OCI-LY7 (cell line): ENCODE measurements around the gene LRRC8D. TPM values are rescaled to one million over a fixed set of nuclear protein-coding genes. Genes with fewer than 3 reads are reported as not detected.

Experiments
- BruUV-seq: library from RNA; stranded (reverse); fragments of 400-500 nt; replicated peaks from 2 replicates; lab custom pipeline; 2021; lab: Mats Ljungman, UMichigan
- CTCF ChIA-PET: fragments of 300-600 bp; sonication (Branson Sonifier 250); formaldehyde crosslinking; loops from one replicate; lab custom pipeline; 2022; ENCODE audit warnings: antibody characterized with exemption; ENCODE audit not compliant: unreplicated experiment; lab: Charles Lee
- POLR2A ChIA-PET: fragments of 300-600 bp; sonication (Branson Sonifier 250); formaldehyde crosslinking; loops from one replicate; lab custom pipeline; 2022; ENCODE audit warnings: antibody characterized with exemption; lab: Charles Lee
- DNase-seq: peaks from one replicate; pipeline ENCODE4 v3.0.0-alpha.2; 2015; ENCODE audit warnings: low spot score
- H2AFZ ChIP-seq: fragments of 200-600 bp; sonication (generic), shearing (Covaris generic); 2 replicates; pipeline ENCODE4 v1.6.1; 2014; ENCODE audit warnings: mild to moderate bottlenecking, antibody characterized with exemption, low read length, moderate library complexity
- H3K27ac ChIP-seq: fragments of 200-600 bp; sonication (generic); 2 replicates; pipeline ENCODE4 v1.5.1; 2014; ENCODE audit warnings: mixed run types, low read depth, mild to moderate bottlenecking, moderate library complexity, low read length, inconsistent platforms; ENCODE audit not compliant: poor library complexity, severe bottlenecking
- H3K36me3 ChIP-seq: fragments of 200-600 bp; sonication (generic); 2 replicates; pipeline ENCODE4 v1.6.1; 2014; ENCODE audit warnings: mild to moderate bottlenecking, antibody characterized with exemption, low read length, moderate library complexity, mixed read lengths; ENCODE audit not compliant: insufficient read depth
- H3K4me1 ChIP-seq: fragments of 200-600 bp; sonication (generic); 2 replicates; pipeline ENCODE4 v1.5.1; 2014; ENCODE audit warnings: mild to moderate bottlenecking, low read length; ENCODE audit not compliant: insufficient read depth, poor library complexity, severe bottlenecking
- H3K4me2 ChIP-seq: fragments of 200-600 bp; sonication (generic); 2 replicates; pipeline ENCODE4 v1.6.1; 2014; ENCODE audit warnings: mild to moderate bottlenecking, low read length
- H3K4me3 ChIP-seq: fragments of 200-600 bp; sonication (generic); 2 replicates; pipeline ENCODE4 v1.5.1; 2014; ENCODE audit warnings: mild to moderate bottlenecking, low read depth, low read length; ENCODE audit not compliant: poor library complexity, severe bottlenecking
- H3K79me2 ChIP-seq: fragments of 200-600 bp; sonication (generic); 2 replicates; pipeline ENCODE4 v1.6.1; 2016; ENCODE audit warnings: low read depth, mild to moderate bottlenecking, low read length, moderate library complexity, mixed read lengths; ENCODE audit not compliant: insufficient read depth
- H3K9me2 ChIP-seq: fragments of 200-600 bp; sonication (generic); 2 replicates; pipeline ENCODE4 v1.6.1; 2016; ENCODE audit warnings: mild to moderate bottlenecking, low read length, mixed read lengths; ENCODE audit not compliant: insufficient read depth
- H3K9me3 ChIP-seq: fragments of 200-600 bp; sonication (generic); 2 replicates; pipeline ENCODE4 v1.6.1; 2014; ENCODE audit warnings: mild to moderate bottlenecking, mixed run types, low read length, mixed read lengths
- H4K20me1 ChIP-seq: fragments of 200-600 bp; sonication (generic); 2 replicates; pipeline ENCODE4 v1.6.1; 2014; ENCODE audit warnings: mild to moderate bottlenecking, antibody characterized with exemption, low read length, moderate library complexity, mixed read lengths; ENCODE audit not compliant: insufficient read depth
- EZH2phosphoT487 ChIP-seq: fragments of 200-600 bp; sonication (generic); IDR thresholded peaks from 2 replicates; pipeline ENCODE4 v1.6.1; 2018; ENCODE audit warnings: low read depth, borderline replicate concordance, mild to moderate bottlenecking, mixed run types, antibody characterized with exemption, low read length, moderate library complexity, mixed read lengths
- intact Hi-C: fragments of 100-400 bp; cut with micrococcal nuclease; formaldehyde crosslinking; loops from one replicate; pipeline ENCODE4 v1.10.0; 2022; ENCODE audit not compliant: unreplicated experiment
- total RNA-seq, 2 experiments: library from RNA; depleted of rRNA in 1 of 2; stranded (reverse); fragments of >200 nt in 1 of 2; shearing (Covaris generic) in 1 of 2; gene quantifications; 2 replicates each; pipeline ENCODE4 v1.2.3, GENCODE V29; 2014 to 2022
- TF ChIP-seq, protein P1 (sequence below): fragments of 200-600 bp; sonication (generic); conservative IDR thresholded peaks from 2 replicates; pipeline ENCODE4 v1.5.1; 2014; ENCODE audit warnings: mild to moderate bottlenecking, antibody characterized with exemption, low read length, moderate library complexity, mixed read lengths

LRRC8D gene
- total RNA-seq, 2 experiments from 2014 or later, result 23.8 to 37.1 TPM

DNA sequence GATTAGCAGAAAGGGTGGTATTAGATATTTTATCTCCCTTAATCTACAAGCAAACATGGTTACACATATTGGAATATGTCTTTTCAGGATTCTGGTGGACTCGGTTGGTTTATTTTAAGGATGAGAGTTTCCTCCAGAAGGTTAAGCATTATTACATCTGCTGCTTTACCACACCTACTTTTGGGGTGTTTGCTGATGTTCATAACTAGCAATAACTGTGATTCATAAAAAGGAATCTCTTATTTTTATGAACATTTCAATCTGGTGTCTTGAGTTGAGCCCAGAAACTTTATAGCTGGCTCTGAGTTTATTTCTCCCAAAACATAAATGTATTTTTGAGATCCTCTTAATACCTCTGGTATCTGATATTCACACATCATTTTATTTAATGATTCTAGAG, 82.7 kb downstream of the LRRC8D start:
- Histone ChIP-seq H4K20me1 (peaks cover 6% of the 10 kb centered on the region; the same call in 1 of the 2 replicates), H3K4me1 (peaks cover 34% of the 10 kb centered on the region), H3K36me3 (peaks cover 6% of the 10 kb centered on the region; the same call in 1 of the 2 replicates), H3K79me2 (no peaks in the 10 kb centered on the region; the same call in 1 of the 2 replicates), H3K4me2 (no peak overlapping the region), H3K27ac (no peak overlapping the region), H3K4me3 (no peak overlapping the region), H3K9me2 (no peaks in the 10 kb centered on the region), H3K9me3 (no peaks in the 10 kb centered on the region), H2AFZ (no peak overlapping the region)
- ChIA-PET CTCF (no interaction called here), POLR2A (interaction anchor here (0.9 kb wide), 1 partner anchor 24 kb away, joined by 3 read pairs; no protein-coding TSS in a partner anchor)
- DNase-seq, result no peak
- no peak for TF ChIP-seq EZH2phosphoT487
- TF ChIP-seq, protein P1, sequence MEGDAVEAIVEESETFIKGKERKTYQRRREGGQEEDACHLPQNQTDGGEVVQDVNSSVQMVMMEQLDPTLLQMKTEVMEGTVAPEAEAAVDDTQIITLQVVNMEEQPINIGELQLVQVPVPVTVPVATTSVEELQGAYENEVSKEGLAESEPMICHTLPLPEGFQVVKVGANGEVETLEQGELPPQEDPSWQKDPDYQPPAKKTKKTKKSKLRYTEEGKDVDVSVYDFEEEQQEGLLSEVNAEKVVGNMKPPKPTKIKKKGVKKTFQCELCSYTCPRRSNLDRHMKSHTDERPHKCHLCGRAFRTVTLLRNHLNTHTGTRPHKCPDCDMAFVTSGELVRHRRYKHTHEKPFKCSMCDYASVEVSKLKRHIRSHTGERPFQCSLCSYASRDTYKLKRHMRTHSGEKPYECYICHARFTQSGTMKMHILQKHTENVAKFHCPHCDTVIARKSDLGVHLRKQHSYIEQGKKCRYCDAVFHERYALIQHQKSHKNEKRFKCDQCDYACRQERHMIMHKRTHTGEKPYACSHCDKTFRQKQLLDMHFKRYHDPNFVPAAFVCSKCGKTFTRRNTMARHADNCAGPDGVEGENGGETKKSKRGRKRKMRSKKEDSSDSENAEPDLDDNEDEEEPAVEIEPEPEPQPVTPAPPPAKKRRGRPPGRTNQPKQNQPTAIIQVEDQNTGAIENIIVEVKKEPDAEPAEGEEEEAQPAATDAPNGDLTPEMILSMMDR, result no peak
- intact Hi-C loops, result no loop called here
- no TSS peak for BruUV-seq

DNA sequence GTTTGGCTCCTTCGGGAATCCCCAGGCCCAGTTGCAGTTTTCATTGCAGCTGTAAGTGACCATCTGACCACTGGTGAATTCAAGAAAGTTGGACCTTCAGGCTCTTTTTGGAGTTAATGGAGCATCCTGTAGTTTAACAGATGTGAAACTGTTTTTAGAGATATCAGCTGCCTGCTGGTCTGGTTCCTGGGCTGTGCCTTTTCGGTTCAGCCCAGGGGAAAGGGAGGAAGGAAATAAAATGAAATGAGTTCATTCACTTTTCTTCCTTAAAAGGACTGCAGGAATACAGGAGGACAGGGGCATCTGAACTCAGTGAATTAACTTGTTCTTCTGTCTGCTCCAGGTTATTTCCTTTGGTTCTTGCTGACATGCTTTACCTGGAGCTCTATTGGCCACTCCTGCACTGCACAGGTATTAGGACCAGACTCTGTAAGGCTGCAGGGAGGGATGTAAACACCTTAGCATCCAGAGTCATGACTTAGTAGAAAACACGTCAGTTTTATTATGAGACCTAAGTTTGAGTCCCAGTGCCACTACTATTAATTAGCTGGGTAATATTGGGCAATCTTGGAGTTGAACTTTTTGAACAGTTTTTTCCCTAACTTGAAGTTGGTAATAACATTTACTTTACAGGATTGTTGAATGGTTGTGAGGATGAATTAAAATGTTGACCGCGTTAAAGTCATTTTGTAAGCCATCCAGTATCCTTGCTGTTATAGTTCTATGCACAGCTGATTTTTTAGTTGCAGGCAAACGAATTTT, 83.6 kb downstream of the LRRC8D start:
- H3K4me2 ChIP-seq, result no peak overlapping the region
- POLR2A ChIA-PET, result interaction anchor here (0.9 kb wide), 1 partner anchor 23 kb away, joined by 3 read pairs; no protein-coding TSS in a partner anchor

More for the DNA sequence above, 83.6 kb downstream of the LRRC8D start:
- intact Hi-C loops, result no loop called here
- Histone ChIP-seq H3K27ac (no peak overlapping the region), H3K4me1 (peaks cover 40% of the 10 kb centered on the region), H3K9me3 (no peaks in the 10 kb centered on the region), H3K36me3 (peaks cover 6% of the 10 kb centered on the region; the same call in 1 of the 2 replicates), H3K9me2 (no peaks in the 10 kb centered on the region), H4K20me1 (peaks cover 6% of the 10 kb centered on the region; the same call in 1 of the 2 replicates), H3K4me3 (no peak overlapping the region), H3K79me2 (no peaks in the 10 kb centered on the region; the same call in 1 of the 2 replicates), H2AFZ (no peak overlapping the region)
- BruUV-seq, result no TSS peak
- DNase-seq, result no peak
- TF ChIP-seq, protein P1, result no peak
- TF ChIP-seq EZH2phosphoT487, result no peak
- CTCF ChIA-PET, result no interaction called here
